ENCODE data around the gene ARHGEF2.

Gene ARHGEF2

GRCh38 chr1:155978325-155978972 is at the start of gene ARHGEF2:
Gene ARHGEF2 (minus strand): TSS chr1:155978547. CDS start chr1:155978427, 120 bp downstream.
- H3K4me3 ChIP-seq (ENCODE audit: low read depth, low read length): peak within 1 kb of the TSS; percentile 92
- TF ChIP-seq POLR2A (IDR thresholded peaks at IDR 0.05; ENCODE audit: extremely low read depth, insufficient read length) (peak; percentile 55), MAX (IDR thresholded peaks at IDR 0.05; ENCODE audit: low read depth, low read length) (peak; percentile 75), MYC (IDR thresholded peaks at IDR 0.05; ENCODE audit: low read depth, low read length) (peak; percentile 79), CTCF (IDR thresholded peaks at IDR 0.05; ENCODE audit: low read depth, low read length) (peak; percentile 58)
- peak; percentile 98 for DNase-seq (ENCODE audit: low read depth)

- no peak overlapping the region for H3K4me3 ChIP-seq (ENCODE audit: low read depth, low read length)
- no peak for TF ChIP-seq MAX (IDR thresholded peaks at IDR 0.05; ENCODE audit: low read depth, low read length)
- TF ChIP-seq MYC (IDR thresholded peaks at IDR 0.05; ENCODE audit: low read depth, low read length): no peak
- TF ChIP-seq POLR2A (IDR thresholded peaks at IDR 0.05; ENCODE audit: extremely low read depth, insufficient read length): no peak
- TF ChIP-seq CTCF (IDR thresholded peaks at IDR 0.05; ENCODE audit: low read depth, low read length): no peak
- DNase-seq (ENCODE audit: low read depth): no peak
These were observed 48.2 kb upstream of the ARHGEF2 start for GRCh38 chr1:156026588-156026987.

- no peak for TF ChIP-seq POLR2A (IDR thresholded peaks at IDR 0.05; ENCODE audit: extremely low read depth, insufficient read length)
- peak; percentile 37 for TF ChIP-seq CTCF (IDR thresholded peaks at IDR 0.05; ENCODE audit: low read depth, low read length)
- no peak overlapping the region for H3K4me3 ChIP-seq (ENCODE audit: low read depth, low read length)
- peak; percentile 36 for DNase-seq (ENCODE audit: low read depth)
These were observed 47.5 kb upstream of the ARHGEF2 start for GRCh38 chr1:156025876-156026275.

- TF ChIP-seq MYC (IDR thresholded peaks at IDR 0.05; ENCODE audit: low read depth, low read length): no peak
- TF ChIP-seq MAX (IDR thresholded peaks at IDR 0.05; ENCODE audit: low read depth, low read length): no peak
- TF ChIP-seq POLR2A (IDR thresholded peaks at IDR 0.05; ENCODE audit: extremely low read depth, insufficient read length): no peak
- no peak for TF ChIP-seq CTCF (IDR thresholded peaks at IDR 0.05; ENCODE audit: low read depth, low read length)
- H3K4me3 ChIP-seq (ENCODE audit: low read depth, low read length): no peak overlapping the region
- DNase-seq (ENCODE audit: low read depth): no peak
These were observed 46.5 kb upstream of the ARHGEF2 start for GRCh38 chr1:156024801-156025200.

- TF ChIP-seq MAX (IDR thresholded peaks at IDR 0.05; ENCODE audit: low read depth, low read length) (no peak), CTCF (IDR thresholded peaks at IDR 0.05; ENCODE audit: low read depth, low read length) (no peak), MYC (IDR thresholded peaks at IDR 0.05; ENCODE audit: low read depth, low read length) (no peak), POLR2A (IDR thresholded peaks at IDR 0.05; ENCODE audit: extremely low read depth, insufficient read length) (no peak)
- H3K4me3 ChIP-seq (ENCODE audit: low read depth, low read length): no peak overlapping the region
- no peak for DNase-seq (ENCODE audit: low read depth)
These were observed 43.6 kb upstream of the ARHGEF2 start for GRCh38 chr1:156021954-156022353.

- H3K4me3 ChIP-seq (ENCODE audit: low read depth, low read length): peak overlapping the region; percentile 75
- TF ChIP-seq MYC (IDR thresholded peaks at IDR 0.05; ENCODE audit: low read depth, low read length) (no peak), POLR2A (IDR thresholded peaks at IDR 0.05; ENCODE audit: extremely low read depth, insufficient read length) (no peak), MAX (IDR thresholded peaks at IDR 0.05; ENCODE audit: low read depth, low read length) (no peak)
- no peak for DNase-seq (ENCODE audit: low read depth)
These were observed 42.7 kb upstream of the ARHGEF2 start for GRCh38 chr1:156021093-156021428.

Data from NB4 (cell line).